ENCODE results near the gene ZNF521.

ZNF521 gene

DNA sequence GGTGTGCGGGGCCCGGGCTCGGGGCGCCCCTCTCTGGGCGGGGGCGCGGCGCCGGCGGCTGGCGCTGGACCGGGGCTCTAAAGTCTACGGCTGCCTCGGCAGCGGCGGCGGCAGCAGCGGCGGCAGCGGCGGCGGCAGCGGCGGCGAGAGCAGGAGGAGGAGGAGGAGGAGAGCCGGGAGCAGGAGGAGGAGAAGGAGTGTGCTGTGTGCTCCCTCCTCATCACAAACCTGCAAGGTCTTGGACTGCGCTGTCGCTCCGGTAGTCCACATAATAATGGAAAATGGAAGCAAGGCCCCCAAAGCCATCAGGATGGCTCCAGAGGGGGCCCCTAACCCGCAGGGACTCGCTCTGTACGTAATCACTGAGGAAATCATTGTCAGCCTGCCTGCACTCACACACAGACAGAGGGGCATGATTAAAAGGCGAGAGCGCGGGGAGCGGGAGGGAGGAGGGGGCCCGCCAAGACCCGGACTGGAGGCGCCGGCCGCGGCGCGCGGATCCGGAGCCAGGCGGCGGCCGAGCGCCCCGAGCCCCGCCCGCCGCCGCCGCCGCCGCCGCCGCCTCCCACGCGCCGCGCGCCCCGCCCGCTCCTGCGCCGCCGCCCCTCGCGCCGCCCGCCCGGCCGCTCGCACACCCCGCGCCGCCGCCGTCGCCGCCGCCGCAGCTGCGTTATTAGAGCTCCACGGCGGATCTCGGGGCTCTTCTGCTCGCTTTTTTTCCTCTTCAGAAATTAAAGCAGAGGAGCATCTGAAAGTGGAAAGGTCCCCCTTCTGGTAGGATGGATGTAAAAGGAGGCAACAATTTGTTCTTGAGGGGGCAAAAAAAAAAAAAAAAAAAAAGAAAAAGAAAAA is at the start of gene ZNF521:
ZNF521 (minus strand) TSS at position 390 of the 852 bp plus-strand sequence. CDS start 1,220 bp downstream, outside the sequence.
- DNase-seq (ENCODE audit: low read depth in 2 of 3, low spot score in 2 of 3) = peak in 1 of 3 experiments; percentile 3

DNA sequence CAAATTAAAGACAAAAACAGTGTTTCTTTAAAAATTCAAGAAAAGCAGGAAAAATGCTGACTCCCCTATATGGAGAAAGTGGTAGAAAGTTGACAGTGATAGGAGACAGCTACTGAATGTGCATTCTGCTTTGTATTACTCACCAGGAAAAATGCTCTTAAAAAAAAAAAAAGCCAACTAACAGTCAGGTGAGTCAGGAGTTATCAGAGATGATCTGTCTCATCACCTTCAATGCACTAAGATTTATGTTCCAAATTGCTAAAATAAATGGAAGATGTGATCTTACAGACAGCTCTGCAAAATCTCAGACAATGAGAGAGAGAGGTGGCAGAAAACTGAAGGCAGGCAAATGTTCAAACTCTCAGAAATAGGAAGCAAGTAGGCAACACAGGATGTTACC is 47.6 kb upstream of the ZNF521 start:
- no peak for DNase-seq (ENCODE audit: low read depth in 2 of 3, low spot score in 2 of 3)

DNA sequence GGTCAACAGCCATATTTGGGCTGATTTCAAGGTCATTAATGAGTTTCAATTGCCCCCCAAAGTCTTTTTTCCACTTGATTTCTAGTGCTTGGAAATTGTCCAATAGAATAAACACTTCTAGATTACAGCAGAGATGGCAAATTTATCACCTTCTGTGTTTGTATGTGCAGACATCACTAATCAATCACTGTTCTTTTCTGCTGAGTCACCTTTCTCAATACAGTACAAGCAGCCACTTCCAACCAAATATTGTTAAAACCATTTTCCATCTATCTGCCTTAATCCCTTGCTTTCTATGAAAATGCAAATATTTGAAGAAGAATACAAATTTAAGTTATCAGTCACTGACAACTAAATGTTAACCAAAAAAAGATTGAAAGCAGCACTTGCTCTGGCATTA is 40.2 kb upstream of the ZNF521 start:
- DNase-seq (ENCODE audit: low read depth in 2 of 3, low spot score in 2 of 3) = no peak

- no peak for DNase-seq (ENCODE audit: low read depth in 2 of 3, low spot score in 2 of 3)
These were observed 21.6 kb upstream of the ZNF521 start for GRCh38 chr18:25373432-25374179.

DNA sequence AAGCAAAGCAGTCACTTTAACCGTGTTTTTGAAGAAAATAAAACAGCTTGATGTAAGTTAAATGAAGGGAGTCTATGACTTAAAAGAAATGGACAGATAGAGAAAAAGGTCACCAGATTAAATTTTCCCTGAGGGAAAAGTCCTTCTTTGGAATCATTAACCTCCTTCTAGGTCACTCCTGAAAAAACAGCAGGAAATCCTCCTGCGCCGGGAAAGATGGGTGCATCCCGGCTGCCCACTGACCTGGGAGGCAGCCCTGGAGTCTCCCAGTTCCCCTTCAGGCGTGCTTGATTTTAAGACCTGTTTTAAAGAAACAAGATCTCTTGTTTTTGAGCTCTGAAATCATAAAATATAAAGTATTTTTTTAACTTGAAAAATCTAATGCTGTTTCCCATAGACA is 18.4 kb upstream of the ZNF521 start:
- DNase-seq (ENCODE audit: low read depth in 2 of 3, low spot score in 2 of 3) = no peak

DNA sequence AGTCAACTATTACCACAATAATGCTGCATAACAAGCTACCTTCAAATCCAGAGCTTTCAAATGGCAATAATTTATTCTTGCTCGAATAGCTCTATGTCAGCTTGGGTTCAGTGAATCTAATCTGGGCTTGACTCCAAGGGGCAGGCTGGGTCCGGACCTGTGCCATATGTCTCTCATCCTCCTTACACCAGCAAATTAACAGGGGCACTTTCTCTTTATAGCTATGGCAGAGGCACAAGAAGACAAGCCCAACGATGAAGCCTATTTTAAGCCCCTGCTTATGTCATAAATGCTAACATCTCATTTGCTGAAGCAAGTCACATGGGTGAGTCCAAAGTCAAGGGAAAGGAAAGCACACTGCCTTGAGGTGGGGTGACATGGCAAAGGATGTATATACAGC is 13.3 kb upstream of the ZNF521 start:
- DNase-seq (ENCODE audit: low read depth in 2 of 3, low spot score in 2 of 3) = no peak

- DNase-seq (ENCODE audit: low read depth in 2 of 3, low spot score in 2 of 3) = no peak
These were observed 12.8 kb upstream of the ZNF521 start for GRCh38 chr18:25364732-25365131.

DNA sequence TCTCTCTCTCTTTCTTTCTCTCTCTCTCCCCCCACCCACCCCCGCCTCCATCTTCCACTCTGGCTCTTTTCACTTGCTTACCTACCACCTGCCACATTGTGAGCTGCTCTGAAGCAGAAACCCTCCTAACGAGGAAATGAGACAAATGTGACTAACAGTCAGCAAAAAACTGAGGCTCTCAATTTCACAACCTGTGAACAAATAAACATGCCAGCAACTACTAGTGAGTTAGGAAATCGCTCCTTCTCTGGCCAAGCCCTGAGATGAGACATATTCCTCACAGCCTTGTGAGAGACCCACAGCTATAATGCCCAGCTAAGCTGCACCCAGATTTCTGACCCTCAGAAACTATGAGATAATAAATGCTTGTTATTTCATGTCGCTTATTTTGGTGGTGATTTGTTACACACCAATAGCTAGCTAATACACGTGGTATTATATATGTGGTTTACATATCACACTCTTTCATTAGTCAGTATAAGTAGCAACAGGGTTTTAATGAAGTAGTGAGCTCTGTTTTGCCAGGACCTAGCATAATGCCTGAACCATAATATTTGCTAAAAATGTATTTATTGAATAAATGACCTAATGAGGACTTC is 8.4 kb upstream of the ZNF521 start:
- DNase-seq (ENCODE audit: low read depth in 2 of 3, low spot score in 2 of 3) = no peak

- no peak for DNase-seq (ENCODE audit: low read depth in 2 of 3, low spot score in 2 of 3)
These were observed 1.1 kb upstream of the ZNF521 start for GRCh38 chr18:25353080-25353479.

DNA sequence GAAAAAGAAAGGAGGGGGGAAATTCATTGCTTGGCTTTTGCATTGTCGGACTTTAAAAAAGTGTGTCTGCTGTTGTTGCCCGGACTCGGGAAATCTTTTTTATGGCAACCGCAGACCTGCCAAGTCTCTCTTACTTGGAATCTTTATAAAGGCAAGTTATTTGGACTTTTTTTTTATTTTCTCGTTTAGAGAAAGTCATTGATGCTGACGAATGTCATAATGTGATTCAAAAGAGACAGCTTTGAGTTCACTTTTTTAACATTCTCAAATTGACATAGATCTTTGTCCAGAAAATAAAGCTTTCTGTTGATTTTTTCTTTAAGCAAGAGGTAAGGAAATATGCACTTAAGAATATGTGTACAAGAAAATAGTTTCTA is 651 bp upstream of the ZNF521 start:
- DNase-seq (ENCODE audit: low read depth in 2 of 3, low spot score in 2 of 3) = no peak

DNA sequence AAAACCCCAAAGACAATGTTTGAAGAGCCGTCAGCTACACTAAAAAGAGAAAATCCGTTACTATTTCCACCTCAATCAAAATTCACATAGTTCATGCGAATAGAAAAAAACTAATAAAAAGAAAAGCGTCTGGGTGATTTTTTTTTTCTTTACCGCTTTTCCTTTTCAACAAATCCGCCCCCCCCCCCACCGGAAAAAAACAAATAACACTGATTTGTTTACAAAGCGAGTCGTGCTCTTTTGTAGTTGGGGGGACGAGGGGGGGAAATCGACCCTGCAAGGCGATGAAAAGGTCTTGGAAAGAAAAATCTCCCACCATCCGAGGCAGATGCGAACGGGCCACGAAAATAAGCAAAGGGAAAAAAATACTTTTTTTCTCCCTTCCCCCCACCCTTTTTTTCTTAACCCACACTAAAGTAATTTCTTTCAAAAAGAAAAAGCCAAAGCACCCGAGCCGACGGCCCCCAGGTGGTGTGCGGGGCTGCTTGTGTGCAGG is 638 bp downstream of the ZNF521 start:
- DNase-seq (ENCODE audit: low read depth in 2 of 3, low spot score in 2 of 3) = no peak

DNA sequence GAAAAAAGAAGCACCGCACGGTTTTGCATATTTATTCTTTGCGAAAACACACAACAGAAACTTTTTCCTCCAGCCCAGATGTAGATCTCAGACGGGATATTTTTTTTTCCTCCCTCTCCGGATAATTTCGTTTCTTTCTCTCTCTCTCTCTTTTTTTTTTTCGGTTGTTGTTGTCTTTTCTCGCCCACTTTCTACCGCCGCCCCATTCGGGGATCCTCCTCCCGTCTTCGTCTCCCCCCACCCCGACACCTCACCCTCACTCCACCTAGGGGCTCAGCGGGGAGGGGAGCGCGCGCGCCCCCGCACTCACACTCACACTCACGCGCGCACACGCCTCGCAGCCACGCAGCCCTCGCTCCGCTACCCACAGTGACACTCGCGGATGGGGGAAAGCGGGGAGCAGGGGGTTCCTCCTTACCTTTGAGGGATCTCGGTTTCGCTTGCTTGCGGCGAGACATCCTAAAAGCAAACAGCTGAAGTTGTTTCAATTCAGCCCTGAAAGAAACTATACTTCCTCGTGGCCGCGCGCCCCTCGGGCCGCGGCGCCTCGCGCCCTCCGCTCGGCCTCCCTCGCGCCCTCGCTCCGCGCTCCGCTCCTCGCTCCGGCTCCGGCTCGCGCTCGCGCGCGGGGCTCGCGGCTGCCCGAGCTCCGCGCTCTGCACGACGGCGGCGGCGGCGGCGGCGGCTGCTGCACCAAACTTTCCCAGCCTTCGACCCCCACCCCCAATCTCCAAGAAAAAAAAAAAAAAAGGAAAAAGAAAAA is 1.3 kb downstream of the ZNF521 start:
- DNase-seq (ENCODE audit: low read depth in 2 of 3, low spot score in 2 of 3) = no peak

DNA sequence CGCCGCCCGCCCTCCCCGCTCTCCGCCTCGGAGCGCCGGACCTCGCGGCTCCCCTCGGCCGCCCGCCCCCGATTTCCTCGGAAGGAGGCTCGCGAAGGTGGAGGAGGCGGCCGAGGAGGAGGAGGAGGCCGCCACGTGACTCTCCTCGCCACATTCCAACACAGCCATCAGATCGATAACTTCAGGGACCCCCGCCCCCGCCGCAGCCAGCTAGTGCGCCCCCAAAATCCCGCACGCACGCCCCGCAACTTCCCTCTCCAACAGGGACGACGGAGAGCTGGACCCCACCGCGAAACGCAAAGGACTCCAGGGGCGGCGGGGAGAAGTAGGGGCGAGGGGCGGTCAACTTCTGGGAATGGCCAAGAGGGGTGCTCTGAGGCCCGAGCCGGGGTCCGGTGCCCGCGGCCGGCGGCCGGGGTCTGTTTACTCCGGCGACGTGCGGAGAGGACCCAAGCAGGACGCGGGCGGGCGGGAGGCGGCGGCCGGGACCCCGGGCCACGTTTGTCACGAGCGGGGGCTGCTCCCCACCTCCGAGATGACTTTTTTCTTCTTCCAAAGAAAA is 2.0 kb downstream of the ZNF521 start:
- DNase-seq (ENCODE audit: low read depth in 2 of 3, low spot score in 2 of 3) = no peak

- no peak for DNase-seq (ENCODE audit: low read depth in 2 of 3, low spot score in 2 of 3)
These were observed 2.6 kb downstream of the ZNF521 start for GRCh38 chr18:25349131-25349925.

DNA sequence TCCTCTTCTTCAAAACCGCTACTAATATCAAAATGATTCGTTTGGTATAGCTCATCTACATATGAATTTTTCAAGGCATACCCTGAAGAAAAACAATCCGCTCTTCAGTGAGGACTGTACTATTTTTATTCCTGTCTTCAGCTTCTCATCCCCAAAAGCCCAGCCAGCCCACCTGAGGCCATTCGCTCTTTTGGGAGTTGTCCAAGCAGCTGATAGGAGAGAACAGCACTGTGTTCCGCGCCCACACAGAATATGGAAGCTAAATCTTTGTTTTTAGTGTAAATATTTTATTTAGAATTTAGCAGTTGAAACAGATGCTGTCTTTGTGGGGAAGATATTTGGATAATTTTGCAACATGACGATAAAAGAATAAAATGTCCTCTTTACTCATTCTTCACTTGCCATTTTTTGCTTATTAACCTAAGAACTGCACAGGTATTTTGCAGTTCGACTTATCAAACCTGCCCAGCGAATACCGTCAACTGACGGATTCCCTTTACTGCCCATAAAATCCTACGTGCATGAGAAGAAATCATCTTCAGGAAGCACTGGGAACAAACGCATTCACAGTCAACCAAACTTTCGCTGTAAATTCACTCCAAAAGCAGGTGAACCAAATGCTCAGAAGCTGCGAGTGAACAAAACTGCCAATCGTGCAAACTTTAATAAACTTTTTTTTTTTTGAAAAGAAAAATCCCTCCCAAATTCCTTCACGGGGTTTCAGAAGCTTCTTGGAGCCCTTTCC is 3.4 kb downstream of the ZNF521 start:
- no peak for DNase-seq (ENCODE audit: low read depth in 2 of 3, low spot score in 2 of 3)

- DNase-seq (ENCODE audit: low read depth in 2 of 3, low spot score in 2 of 3) = no peak
These were observed 5.4 kb downstream of the ZNF521 start for GRCh38 chr18:25346561-25346960.

- DNase-seq (ENCODE audit: low read depth in 2 of 3, low spot score in 2 of 3) = no peak
These were observed 6.7 kb downstream of the ZNF521 start for GRCh38 chr18:25345081-25345866.

- DNase-seq (ENCODE audit: low read depth in 2 of 3, low spot score in 2 of 3) = no peak
These were observed 10.1 kb downstream of the ZNF521 start for GRCh38 chr18:25341831-25342230.

All from activated CD8-positive, alpha-beta memory T cell treated with anti-CD3 and anti-CD28 coated beads for 48 hours (primary cell).